ENCODE measurements around the gene DCLRE1B.

DCLRE1B gene

DNA sequence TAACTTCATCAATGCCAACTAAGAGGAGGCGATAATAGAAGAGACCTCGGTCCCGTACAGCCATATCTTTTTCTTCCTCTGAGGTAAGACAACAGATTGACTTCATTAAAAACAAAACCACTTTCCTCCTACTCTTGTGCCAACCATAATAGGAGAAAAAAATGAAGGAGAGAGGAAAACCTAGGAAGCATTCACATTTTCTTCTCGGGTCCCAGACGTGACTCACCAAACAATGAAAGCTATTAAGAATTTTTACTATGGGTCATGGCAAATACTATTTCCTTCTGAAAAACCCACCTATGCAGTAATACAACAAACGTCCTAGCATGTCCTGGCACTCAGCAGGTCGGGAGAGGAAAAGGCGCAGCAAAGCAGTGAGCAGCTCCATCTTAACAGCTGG, 9.2 kb upstream of the DCLRE1B start:
- Histone ChIP-seq H3K4me1 (ENCODE audit: insufficient read depth, low read length) (no peaks in the 10 kb centered on the region), H3K4me3 (ENCODE audit: low read length) (no peak overlapping the region), H3K36me3 (ENCODE audit: insufficient read depth, low read length) (peaks cover 34% of the 10 kb centered on the region), H2AFZ (ENCODE audit: low read depth, low read length) (no peak overlapping the region), H3K27me3 (ENCODE audit: insufficient read depth, low read length) (no peaks in the 10 kb centered on the region), H3K9me3 (ENCODE audit: low read length) (no peaks in the 10 kb centered on the region)

DNA sequence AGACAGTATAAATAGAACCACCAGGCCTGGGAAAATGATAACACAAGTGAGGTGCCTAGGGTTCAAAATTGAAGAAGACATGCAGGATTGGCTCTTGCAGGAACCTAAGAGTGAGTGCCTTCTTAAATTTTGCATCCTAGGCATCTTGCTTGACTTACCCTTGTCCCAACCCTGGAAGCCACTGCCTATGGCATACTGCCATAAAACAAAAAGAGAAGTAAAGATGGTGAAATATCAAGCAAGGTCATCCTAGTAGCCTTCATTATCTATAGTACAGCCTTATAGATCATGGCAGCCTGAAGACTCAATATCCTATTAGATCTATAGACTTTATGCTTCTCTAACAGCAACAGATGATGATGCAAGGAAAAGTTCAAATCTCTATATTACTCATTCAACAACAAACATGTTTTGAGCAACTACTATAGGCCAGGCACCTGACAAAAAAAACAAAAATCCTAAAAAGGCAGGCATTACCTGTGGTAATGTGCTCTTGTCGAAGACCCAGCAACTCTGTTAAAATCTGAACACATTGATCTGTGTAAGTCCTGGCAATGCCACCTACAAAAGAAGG, 6.8 kb upstream of the DCLRE1B start:
- Histone ChIP-seq H3K9me3 (ENCODE audit: low read length) (no peaks in the 10 kb centered on the region), H3K27me3 (ENCODE audit: insufficient read depth, low read length) (no peaks in the 10 kb centered on the region), H3K4me3 (ENCODE audit: low read length) (no peak overlapping the region), H2AFZ (ENCODE audit: low read depth, low read length) (no peak overlapping the region), H3K4me1 (ENCODE audit: insufficient read depth, low read length) (no peaks in the 10 kb centered on the region), H3K36me3 (ENCODE audit: insufficient read depth, low read length) (peaks cover 42% of the 10 kb centered on the region)

DNA sequence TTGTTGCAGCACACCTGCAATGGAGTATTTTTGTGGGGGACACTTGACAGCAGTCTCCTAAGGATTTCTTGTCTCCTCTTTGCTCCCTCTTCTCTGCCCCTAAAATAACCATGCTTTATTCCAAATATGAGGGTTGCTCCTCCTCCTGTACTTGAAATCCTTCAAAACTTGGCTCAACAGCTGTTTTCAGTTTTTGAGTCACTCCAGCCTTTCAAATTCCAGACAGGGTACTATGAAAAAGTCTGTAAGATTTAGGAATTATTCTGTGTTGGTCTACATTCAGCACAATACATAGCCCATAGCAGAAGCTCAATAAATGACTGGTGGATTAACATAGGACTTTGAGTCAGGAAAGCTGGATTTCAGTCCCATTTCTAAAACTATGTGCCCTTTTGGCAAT, 6.0 kb upstream of the DCLRE1B start:
- Histone ChIP-seq H3K36me3 (ENCODE audit: insufficient read depth, low read length) (peaks cover 42% of the 10 kb centered on the region), H3K4me1 (ENCODE audit: insufficient read depth, low read length) (peaks cover 3% of the 10 kb centered on the region), H3K9me3 (ENCODE audit: low read length) (no peaks in the 10 kb centered on the region), H3K4me3 (ENCODE audit: low read length) (no peak overlapping the region), H3K27me3 (ENCODE audit: insufficient read depth, low read length) (no peaks in the 10 kb centered on the region), H2AFZ (ENCODE audit: low read depth, low read length) (no peak overlapping the region)

DNA sequence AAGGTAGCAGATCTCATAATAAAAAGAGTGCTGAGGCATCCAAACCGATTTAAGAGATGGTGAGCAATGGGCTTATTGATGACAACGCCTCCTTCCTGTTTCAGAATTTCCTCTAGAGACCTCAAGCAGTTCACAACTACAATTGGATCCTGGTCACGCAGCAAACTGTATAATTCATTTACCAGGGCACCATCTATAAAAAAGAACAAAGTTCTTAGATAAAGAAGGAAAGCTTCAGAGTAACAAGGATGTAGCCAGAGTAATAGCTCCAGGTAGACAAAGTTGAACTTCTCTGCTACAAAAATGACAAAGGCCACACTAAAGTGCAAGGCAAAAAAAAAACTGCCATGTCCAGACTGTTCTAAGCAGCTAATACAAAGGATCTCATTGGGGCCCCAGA, 3.9 kb upstream of the DCLRE1B start:
- Histone ChIP-seq H3K9me3 (ENCODE audit: low read length) (no peaks in the 10 kb centered on the region), H3K27me3 (ENCODE audit: insufficient read depth, low read length) (no peaks in the 10 kb centered on the region), H3K36me3 (ENCODE audit: insufficient read depth, low read length) (peaks cover 36% of the 10 kb centered on the region), H3K4me3 (ENCODE audit: low read length) (no peak overlapping the region), H3K4me1 (ENCODE audit: insufficient read depth, low read length) (peaks cover 7% of the 10 kb centered on the region), H2AFZ (ENCODE audit: low read depth, low read length) (no peak overlapping the region)

DNA sequence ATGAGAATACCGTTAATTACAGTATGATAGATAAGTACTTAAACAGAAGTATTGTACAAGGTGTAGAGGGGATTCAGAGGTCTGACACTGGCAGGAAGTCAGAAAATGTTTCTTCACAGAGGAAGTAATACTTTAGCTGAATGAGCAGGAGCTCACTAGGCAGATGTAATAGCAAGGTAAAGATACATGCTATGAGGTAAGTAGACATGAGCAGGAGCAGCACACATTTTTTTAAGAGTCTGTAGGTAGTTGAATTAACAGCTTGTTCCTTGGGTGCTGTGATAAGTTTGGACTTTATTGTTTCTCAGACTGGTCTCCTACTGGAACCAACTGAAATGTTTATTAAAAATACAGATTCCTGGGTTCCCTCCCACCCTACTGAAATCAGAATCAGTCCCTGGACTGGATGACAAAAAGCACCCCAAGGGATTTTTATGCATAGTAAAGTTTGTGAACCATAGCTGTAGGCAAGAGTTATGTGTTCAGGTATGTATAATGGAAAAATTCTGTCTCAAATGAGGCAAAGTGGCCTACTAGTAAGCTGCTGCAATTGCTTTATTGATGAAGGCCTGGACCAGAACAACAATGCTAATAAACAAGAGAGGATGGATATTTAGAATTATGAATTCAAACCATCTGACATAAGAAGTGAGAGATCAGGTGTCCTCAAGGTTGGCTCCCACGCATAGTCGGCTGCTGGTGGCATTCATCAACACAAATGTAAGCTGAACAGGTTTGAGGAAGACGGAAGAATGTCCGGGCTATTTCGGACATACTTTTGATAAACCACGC, 1.4 kb upstream of the DCLRE1B start:
- H3K9me3 ChIP-seq (ENCODE audit: low read length): no peaks in the 10 kb centered on the region
- peak overlapping the region; percentile 65 for H3K4me3 ChIP-seq (ENCODE audit: low read length)
- no peak overlapping the region for H2AFZ ChIP-seq (ENCODE audit: low read depth, low read length)
- peaks cover 8% of the 10 kb centered on the region for H3K4me1 ChIP-seq (ENCODE audit: insufficient read depth, low read length)
- no peaks in the 10 kb centered on the region for H3K27me3 ChIP-seq (ENCODE audit: insufficient read depth, low read length)
- H3K36me3 ChIP-seq (ENCODE audit: insufficient read depth, low read length): peaks cover 32% of the 10 kb centered on the region

DNA sequence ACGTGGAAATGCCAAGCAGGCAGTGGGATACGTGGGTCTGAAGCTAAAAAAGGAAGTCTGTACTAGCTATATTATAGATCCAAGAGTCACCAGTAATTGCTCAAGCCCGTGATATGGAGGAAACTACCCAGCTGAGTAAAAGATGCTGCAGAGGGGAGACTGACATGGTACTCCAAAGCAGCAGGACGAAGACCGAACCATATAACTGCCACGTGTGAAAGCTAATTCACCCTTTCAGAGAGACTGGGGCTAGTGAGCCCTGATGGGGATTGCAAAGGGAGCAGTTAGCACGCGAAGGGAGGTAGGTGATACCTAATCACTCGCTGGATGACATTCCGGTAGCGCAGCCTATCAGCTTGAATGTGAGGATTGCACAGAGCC, 843 bp upstream of the DCLRE1B start:
- H3K36me3 ChIP-seq (ENCODE audit: insufficient read depth, low read length): peaks cover 32% of the 10 kb centered on the region
- peaks cover 8% of the 10 kb centered on the region for H3K4me1 ChIP-seq (ENCODE audit: insufficient read depth, low read length)
- H3K4me3 ChIP-seq (ENCODE audit: low read length): peak overlapping the region; percentile 65
- no peaks in the 10 kb centered on the region for H3K9me3 ChIP-seq (ENCODE audit: low read length)
- peak overlapping the region; percentile 78 for H2AFZ ChIP-seq (ENCODE audit: low read depth, low read length)
- no peaks in the 10 kb centered on the region for H3K27me3 ChIP-seq (ENCODE audit: insufficient read depth, low read length)

DNA sequence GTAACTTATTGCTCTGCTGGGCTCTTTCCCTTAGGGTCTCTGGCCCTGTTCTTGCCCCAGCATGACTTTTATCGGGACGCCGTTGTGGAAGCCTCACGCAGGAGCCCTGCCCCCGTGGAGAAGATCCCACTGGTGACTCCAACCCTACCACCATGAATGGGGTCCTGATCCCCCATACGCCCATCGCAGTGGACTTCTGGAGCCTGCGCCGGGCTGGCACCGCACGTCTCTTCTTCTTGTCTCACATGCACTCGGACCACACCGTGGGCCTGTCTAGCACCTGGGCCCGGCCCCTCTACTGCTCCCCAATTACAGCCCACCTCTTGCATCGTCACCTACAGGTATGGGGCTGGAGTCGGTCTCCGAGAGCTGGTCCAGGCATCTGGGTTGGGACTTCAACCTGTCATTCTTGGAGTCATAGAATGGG, 322 bp downstream of the DCLRE1B start:
- peak overlapping the region; percentile 85 for H2AFZ ChIP-seq (ENCODE audit: low read depth, low read length)
- no peaks in the 10 kb centered on the region for H3K9me3 ChIP-seq (ENCODE audit: low read length)
- H3K36me3 ChIP-seq (ENCODE audit: insufficient read depth, low read length): peaks cover 28% of the 10 kb centered on the region
- peak overlapping the region; percentile 65 for H3K4me3 ChIP-seq (ENCODE audit: low read length)
- H3K27me3 ChIP-seq (ENCODE audit: insufficient read depth, low read length): no peaks in the 10 kb centered on the region
- H3K4me1 ChIP-seq (ENCODE audit: insufficient read depth, low read length): peaks cover 8% of the 10 kb centered on the region

DNA sequence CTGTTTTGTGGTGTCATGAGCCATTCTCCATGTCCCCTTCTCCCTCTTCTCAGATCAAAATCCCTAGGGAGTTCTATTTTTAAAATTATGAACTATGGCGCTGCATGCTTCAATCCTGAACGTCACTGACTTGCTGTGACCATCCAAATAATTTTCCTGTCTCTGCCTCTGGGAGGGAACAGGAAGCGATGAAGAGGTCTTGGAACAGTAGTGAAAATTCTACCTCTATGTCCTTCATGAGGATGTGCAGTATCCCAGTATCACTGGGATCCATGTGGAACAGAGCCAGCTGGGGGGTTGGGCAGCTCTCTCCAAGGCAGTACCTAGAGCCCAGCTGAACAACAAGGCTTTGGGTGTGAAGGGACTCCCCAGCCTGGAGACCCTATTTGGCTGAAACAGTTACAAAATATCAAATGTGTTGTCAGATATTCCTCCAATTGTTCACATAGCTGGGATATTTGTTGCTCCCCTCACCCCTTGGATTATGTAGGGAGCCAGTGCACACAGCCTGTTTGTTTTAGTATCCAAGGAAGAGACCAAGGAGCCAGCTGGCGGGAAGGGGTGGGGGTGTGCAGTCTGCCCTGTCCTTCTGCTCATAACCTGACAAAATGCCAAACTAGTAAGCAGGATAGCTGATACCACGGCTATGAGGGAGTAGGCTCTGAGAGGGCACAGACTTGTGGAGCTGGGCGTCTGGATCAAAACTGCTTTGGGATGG, 7.6 kb downstream of the DCLRE1B start:
- H3K4me1 ChIP-seq (ENCODE audit: insufficient read depth, low read length): no peaks in the 10 kb centered on the region
- H3K9me3 ChIP-seq (ENCODE audit: low read length): no peaks in the 10 kb centered on the region
- peaks cover 43% of the 10 kb centered on the region for H3K36me3 ChIP-seq (ENCODE audit: insufficient read depth, low read length)
- no peak overlapping the region for H3K4me3 ChIP-seq (ENCODE audit: low read length)
- no peak overlapping the region for H2AFZ ChIP-seq (ENCODE audit: low read depth, low read length)
- H3K27me3 ChIP-seq (ENCODE audit: insufficient read depth, low read length): no peaks in the 10 kb centered on the region

DNA sequence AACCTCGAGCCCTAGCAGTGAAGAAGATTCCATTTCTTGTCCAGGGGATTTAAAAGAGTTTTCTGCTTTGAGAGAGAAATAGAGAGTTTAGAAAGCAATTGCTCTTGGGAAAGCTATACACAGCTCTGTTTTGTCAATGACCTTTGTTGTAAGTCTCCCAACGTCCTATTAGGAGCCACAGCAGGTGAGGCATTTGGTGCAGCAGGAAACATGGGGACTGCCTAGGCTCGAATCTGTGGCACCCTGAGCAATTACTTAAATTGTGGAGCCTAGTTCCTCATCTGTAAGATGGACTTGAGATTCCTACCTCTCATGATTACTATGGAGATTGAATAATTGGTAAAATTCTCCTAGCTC, 8.2 kb downstream of the DCLRE1B start:
- Histone ChIP-seq H3K4me3 (ENCODE audit: low read length) (no peak overlapping the region), H2AFZ (ENCODE audit: low read depth, low read length) (no peak overlapping the region), H3K4me1 (ENCODE audit: insufficient read depth, low read length) (no peaks in the 10 kb centered on the region), H3K27me3 (ENCODE audit: insufficient read depth, low read length) (no peaks in the 10 kb centered on the region), H3K36me3 (ENCODE audit: insufficient read depth, low read length) (peaks cover 37% of the 10 kb centered on the region), H3K9me3 (ENCODE audit: low read length) (no peaks in the 10 kb centered on the region)

DNA sequence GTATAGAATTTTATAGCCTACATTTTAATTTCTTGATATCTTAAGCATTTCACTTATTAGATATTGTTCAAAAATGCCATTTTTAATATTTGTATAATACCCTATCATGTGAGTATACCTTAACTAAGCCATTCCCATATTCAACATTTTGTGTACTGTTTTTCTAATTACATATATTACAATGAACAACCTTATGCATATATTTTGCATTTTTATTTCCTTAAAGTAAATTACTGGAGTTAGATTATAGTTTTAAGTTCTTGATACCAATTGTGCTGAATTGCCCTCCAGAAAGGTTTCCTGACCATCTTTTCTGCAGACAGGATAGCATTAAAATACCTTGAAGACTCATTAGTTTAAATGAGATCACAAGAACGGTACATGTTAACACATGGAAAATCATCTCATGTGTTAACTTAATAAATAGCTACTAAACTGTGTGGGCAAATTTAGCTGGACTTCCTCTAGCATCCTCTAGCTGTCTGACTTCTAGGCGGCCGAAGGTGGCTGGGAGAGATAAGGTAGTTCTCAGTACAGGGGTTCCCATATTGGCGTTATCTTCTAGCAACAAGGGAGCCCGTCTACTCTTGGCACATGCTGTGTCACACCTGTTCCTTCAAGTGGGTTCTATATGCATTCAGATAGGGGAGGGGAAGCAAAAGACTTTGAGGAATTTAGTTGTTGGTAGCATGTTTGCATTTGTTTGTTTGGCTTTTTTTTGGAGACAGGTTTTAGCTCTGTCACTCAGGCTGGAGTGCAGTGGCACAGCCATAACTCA, 8.9 kb downstream of the DCLRE1B start:
- no peak overlapping the region for H3K4me3 ChIP-seq (ENCODE audit: low read length)
- no peaks in the 10 kb centered on the region for H3K4me1 ChIP-seq (ENCODE audit: insufficient read depth, low read length)
- no peak overlapping the region for H2AFZ ChIP-seq (ENCODE audit: low read depth, low read length)
- H3K36me3 ChIP-seq (ENCODE audit: insufficient read depth, low read length): peaks cover 30% of the 10 kb centered on the region
- no peaks in the 10 kb centered on the region for H3K27me3 ChIP-seq (ENCODE audit: insufficient read depth, low read length)
- no peaks in the 10 kb centered on the region for H3K9me3 ChIP-seq (ENCODE audit: low read length)

DNA sequence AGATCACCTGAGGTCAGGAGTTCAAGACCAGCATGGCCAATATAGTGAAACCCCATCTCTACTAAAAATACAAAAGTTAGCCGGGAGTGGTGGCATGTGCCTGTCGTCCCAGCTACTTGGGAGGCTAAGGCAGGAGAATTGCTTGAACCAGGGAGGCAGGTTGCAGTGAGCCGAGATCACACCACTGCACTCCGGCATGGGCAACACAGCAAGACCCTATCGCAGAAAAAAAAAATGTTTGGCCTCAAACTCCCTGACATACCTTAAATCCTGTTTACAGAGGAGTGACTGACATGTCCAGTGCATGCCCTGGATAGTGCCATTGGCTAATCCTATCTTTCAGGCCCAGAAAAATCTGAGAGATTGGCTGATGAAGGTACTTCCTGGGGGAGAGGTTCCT, 11.8 kb downstream of the DCLRE1B start:
- Histone ChIP-seq H3K27me3 (ENCODE audit: insufficient read depth, low read length) (no peaks in the 10 kb centered on the region), H3K9me3 (ENCODE audit: low read length) (no peaks in the 10 kb centered on the region), H3K4me3 (ENCODE audit: low read length) (no peak overlapping the region), H2AFZ (ENCODE audit: low read depth, low read length) (no peak overlapping the region), H3K36me3 (ENCODE audit: insufficient read depth, low read length) (peaks cover 11% of the 10 kb centered on the region), H3K4me1 (ENCODE audit: insufficient read depth, low read length) (no peaks in the 10 kb centered on the region)

DNA sequence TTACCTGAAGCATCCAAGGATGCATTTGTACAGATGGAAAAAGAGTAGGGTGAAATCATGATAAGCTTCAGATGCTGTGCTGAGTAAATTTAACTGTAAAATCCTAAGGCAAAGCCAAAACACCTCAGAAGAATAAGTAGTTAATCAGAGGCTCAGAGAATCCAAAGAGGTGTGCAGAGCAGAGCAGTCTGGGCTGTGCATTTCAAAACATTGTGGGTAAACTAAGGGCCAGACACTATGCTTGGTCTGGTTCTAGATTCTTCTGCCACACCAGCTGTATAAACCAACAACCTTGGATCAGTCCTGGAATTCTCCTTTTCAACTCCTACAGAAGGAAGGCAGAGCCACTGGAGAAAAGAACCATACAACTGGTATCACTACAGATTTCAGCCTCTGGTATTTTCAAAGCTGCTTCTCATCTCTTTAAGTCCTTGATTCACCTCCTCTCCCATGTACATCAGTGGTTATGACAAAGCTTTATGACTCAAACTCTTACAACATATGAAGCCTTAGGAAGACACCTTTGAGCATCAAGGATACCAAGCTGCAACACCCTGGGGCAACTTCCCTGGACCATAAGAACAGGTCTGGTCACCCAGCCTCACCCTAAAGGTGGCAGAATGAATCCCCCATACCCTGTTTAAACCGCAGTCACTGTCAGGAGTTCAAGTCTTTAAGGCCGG, 12.4 kb downstream of the DCLRE1B start:
- no peak overlapping the region for H3K4me3 ChIP-seq (ENCODE audit: low read length)
- H3K27me3 ChIP-seq (ENCODE audit: insufficient read depth, low read length): no peaks in the 10 kb centered on the region
- no peaks in the 10 kb centered on the region for H3K9me3 ChIP-seq (ENCODE audit: low read length)
- H3K4me1 ChIP-seq (ENCODE audit: insufficient read depth, low read length): no peaks in the 10 kb centered on the region
- no peak overlapping the region for H2AFZ ChIP-seq (ENCODE audit: low read depth, low read length)
- peaks cover 6% of the 10 kb centered on the region for H3K36me3 ChIP-seq (ENCODE audit: insufficient read depth, low read length)
